GM23248 (cell line): ENCODE measurements around the gene TMEM158.

Experiments used
- EZH2 ChIP-seq: fragments of 200-600 bp; sonication (generic); IDR thresholded peaks from 2 replicates; pipeline ENCODE4 v1.6.1; 2018; ENCODE audit warnings: antibody characterized with exemption, mild to moderate bottlenecking; ENCODE audit not compliant: insufficient read depth, poor library complexity, severe bottlenecking
- EZH2phosphoT487 ChIP-seq: fragments of 200-600 bp; sonication (generic); IDR thresholded peaks from 2 replicates; pipeline ENCODE4 v1.6.1; 2018; ENCODE audit warnings: antibody characterized with exemption, moderate library complexity, mild to moderate bottlenecking, low read depth; ENCODE audit not compliant: insufficient read depth

GRCh38 chr3:45227946-45228345 lies 1.9 kb upstream of the TMEM158 start:
- TF ChIP-seq EZH2 (no peak), EZH2phosphoT487 (no peak)
